Smooth muscle cell of trachea (primary cell): ENCODE data around the gene PRR7. TPM values are rescaled to one million over a fixed set of nuclear protein-coding genes. Genes with fewer than 3 reads are reported as not detected.

Experiments
- total RNA-seq: library from RNA; depleted of rRNA; stranded (reverse); fragments of >200 nt; gene quantifications from 2 replicates; pipeline ENCODE4 v1.2.1, GENCODE V29; 2014

PRR7 gene, protein sequence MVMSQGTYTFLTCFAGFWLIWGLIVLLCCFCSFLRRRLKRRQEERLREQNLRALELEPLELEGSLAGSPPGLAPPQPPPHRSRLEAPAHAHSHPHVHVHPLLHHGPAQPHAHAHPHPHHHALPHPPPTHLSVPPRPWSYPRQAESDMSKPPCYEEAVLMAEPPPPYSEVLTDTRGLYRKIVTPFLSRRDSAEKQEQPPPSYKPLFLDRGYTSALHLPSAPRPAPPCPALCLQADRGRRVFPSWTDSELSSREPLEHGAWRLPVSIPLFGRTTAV
- total RNA-seq: 2.9 and 12.4 TPM in 2 replicates

DNA sequence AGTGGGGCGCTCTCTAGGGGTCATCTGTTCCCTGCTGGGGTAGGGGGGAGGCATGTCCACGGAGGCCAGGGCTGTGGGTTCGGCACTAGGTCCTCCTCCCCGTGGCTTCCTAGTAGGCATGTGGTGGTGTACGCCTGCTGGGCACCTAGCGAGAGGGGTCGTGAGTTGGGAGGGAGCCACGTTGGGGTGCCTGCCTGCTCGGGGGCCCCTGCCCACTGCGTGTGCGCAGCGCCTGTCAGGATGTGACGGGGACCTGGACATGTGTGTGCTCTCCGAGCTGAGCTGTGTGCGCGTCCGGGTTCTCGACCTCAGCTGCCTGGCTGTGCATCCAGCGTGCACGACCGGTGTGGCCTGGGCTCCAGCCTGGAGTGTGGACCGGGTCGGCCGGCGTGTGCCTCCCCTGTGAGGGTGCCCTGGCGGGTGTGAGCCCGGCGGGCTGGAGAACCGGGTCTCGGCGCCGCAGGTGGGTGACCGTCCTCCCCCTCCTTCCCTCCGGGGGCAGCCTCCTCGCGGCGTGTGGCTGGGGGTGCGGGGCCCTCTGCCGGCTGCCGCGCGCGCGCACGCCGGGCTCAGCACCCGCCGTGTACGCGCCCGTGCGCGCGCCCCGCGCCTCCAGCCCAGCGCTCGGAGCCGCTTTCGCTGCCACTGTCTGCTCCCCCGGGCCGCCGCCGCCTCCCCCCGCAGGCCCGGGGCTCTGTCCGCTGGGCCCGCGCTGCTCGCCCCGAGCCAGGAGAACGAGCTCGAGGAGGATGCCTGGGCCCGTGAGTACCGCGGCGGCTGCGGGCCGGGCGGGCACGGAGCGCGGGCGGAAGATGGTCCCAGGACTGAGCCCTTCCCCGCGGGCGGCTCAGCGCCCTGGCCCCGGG is at the start of gene PRR7:
PRR7 (plus strand) TSS at position 615 of the 866 bp plus-strand sequence. CDS start 8,254 bp downstream, outside the sequence.

DNA sequence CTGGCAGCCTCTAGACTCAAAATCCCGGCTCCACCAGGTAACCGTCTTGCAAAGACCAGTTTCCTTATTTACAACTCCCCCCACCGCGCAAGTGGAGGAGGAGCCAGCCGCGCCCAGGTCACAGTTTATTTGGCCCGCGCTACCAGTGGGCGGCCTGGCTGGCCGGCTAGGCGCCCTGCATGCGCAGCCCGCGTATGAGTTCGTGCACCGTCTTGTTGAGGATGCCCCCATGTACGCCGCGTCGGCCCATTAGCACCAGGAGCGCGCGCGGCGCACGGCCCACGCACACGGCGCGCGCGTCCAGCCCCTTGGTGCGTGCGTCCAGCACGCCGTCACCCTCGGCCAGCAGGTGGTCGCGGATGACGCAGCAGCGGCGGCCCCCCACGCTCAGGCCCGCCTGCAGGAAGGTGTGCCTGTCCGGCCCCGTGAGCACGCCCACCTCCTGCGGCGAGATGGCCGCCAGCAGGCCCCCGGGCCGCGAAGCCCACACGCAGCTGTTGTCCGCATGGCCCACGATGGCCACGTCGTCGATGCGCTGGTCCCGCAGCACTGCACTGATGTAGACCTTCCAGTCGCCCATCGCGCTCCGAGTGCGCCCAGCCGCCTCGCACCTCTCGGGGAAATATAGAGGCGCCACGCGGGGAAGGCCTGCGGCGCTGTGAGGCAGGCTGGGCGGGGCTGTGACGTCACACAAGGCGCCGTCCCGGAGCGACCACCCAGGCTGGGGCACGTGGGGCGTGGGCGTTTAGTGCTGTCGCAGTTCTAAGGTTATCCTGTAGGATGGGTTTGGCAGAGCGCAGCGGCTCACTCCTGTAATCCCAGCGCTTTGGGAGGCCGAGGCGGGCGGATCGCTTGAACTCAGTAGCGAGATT is 46.4 kb upstream of the PRR7 start, which contains the start of gene PFN3:
PFN3 (minus strand) TSS at position 665 of the 872 bp plus-strand sequence; CDS start at position 580, 85 bp downstream.

DNA sequence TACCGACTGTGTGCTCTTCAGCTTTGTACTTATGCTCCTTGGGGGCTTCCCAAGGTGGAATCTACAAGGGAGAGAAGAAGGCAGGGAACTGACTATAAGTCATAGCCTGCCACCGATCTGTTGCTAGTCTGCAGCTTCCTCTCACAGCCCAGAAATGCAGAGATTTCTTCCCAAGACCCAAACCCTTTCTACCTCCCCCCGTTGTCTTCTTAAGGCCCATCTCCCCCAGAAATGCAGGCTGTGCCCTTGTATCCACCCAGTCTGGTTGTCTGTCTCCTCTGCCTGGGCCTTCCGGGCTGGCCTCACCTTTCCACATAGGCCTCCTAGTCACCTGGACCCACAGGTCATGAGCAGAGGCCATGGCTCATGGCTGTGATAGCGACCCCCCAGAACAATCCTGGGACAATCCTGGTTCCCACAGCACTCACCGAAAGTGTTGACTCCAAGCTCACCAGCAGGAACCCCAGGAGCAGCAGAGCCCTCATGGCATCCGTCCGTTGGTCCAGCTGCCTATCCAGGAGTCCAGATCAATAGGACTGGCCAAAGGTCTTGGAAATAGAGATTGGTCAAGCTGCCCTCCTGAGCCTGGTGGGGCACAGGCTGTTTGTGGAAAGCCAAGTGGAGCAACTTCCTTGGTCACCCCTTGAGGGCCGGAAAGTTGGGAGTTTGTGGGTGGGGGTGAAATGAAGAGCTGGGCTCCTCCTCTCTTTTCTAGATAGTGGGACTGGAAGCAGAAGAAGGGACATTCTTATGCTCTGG is 37.4 kb upstream of the PRR7 start, which contains the start of gene F12:
F12 (minus strand) TSS at position 522 of the 759 bp plus-strand sequence; CDS start at position 485, 37 bp downstream.

DNA sequence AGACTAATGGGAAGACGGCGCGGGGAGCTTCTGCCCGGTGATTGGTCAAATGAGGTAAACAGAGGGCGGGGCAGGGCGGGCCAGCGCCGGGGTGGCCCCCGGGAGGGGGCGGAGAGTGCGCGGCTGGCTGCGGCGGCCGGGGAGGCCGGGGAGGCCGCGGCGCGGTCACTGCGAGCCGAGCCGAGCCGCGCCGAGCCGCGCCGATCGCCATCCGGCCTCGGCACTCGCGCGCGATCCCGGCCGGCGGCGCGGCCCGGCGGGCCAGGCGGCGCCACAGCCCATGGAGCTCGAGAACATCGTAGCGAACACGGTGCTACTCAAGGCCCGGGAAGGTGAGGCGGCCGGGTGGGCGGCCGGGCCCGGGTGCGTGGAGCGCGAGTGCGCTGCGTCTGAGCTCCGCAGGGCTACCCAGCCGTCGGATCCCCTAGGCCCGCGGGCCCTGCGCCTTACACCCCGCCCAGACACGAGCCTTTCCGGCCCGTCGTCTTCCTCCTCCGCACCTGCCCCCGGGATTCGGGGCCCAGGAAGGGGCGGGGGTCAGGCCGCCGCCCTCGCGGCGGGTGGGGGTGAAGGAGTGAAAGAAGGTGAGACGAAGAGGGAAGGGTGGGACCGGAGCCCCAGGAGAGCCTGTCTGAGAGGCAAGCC is 19.9 kb upstream of the PRR7 start, which contains the start of gene GRK6:
GRK6 (plus strand) TSS at position 111 of the 645 bp plus-strand sequence; CDS start at position 281, 170 bp downstream.

DNA sequence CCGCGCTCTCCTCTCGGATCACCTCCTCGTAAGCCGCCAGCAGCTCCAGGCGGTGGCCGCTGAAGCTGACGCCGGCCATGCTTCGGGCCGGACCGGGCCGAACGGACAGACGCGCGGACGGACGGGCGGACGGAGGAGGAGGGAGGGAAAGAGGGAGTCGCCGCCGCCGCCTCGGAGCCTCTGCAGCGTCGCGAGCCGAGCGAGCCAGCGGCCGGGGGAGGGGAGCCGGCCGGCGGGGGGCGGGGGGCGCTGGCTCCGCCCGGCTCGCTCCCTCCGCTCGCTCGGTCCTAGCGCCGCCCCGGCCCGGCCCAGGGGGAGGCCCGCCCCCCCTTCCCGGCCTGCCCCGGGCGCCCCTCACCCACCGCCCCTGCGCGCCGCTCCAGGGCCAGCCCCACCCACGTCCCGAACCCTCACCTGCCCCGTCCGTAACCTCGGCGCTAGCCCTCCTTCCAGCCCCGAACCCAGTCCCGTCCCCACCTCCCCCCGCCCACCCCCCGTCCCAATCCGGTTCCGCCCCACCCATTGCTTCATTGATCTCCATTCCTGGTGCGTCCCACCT is 26.9 kb downstream of the PRR7 start, which contains the start of gene DBN1:
DBN1 (minus strand) TSS at position 192 of the 559 bp plus-strand sequence; CDS start at position 79, 113 bp downstream.

DNA sequence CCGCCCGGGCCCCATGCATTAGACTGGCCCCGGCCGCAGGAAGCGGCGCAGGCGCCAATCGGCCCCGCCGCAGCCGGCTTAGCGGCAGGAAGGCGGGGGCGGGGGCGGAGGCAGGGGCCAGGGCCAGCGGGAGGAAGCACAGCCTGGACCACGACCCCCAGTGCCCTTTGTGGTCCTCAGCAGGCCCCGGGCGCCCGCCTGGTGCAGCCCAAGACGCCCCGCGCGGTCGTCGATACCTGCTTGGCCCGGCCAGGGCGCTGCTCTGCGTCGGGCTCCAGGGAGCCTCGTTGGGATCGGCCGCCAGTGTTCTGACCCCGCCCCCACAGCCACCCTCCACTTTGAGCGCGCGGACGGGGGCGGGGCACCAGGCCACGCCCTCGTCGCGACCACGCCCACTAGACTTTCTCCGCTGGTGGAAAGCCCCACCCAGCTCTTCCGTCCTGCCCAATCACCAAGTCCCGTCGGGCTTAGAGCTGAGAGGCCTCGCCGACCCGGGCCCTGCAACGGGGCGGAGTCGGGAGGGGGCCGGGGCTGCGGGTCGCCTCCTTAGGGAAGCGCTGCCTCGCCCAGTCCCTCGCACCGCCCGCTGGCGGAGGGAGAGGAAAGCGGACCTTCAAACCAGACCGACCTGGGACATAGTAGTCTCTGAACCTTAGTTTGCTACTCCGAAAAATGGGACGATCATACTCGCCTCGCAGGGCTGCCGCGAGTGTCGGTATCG is 50.8 kb downstream of the PRR7 start, which contains the start of gene PDLIM7:
PDLIM7 (minus strand) TSS at position 313 of the 721 bp plus-strand sequence. CDS start 1,092 bp downstream, outside the sequence.

Other genes with a start within 250 kb of the PRR7 start
- gene RAB24, start 143.1 kb upstream of the PRR7 start, total RNA-seq: 15.4 and 33.4 TPM in 2 replicates
- 72.8 and 136 TPM in 2 replicates for gene PRELID1, start 143.0 kb upstream of the PRR7 start, total RNA-seq
- 3.0 and 30.5 TPM in 2 replicates for gene MXD3, start 134.9 kb upstream of the PRR7 start, total RNA-seq
- 418 and 537 TPM in 2 replicates for gene LMAN2, start 95.1 kb upstream of the PRR7 start, total RNA-seq
- 5.6 and 8.3 TPM in 2 replicates for gene RGS14, start 88.9 kb upstream of the PRR7 start, total RNA-seq
- gene SLC34A1, start 62.4 kb upstream of the PRR7 start, total RNA-seq: not detected in 2 replicates
- gene PFN3, start 46.2 kb upstream of the PRR7 start, total RNA-seq: not detected in 2 replicates
- gene F12, start 37.2 kb upstream of the PRR7 start, total RNA-seq: 0.17 TPM in 1 of 2 replicates, not detected in the other
- gene GRK6, start 20.1 kb upstream of the PRR7 start, total RNA-seq: 13.7 and 17.3 TPM in 2 replicates
- 125 and 183 TPM in 2 replicates for gene DBN1, start 26.8 kb downstream of the PRR7 start, total RNA-seq
- 79.7 and 108 TPM in 2 replicates for gene PDLIM7, start 50.8 kb downstream of the PRR7 start, total RNA-seq
- 1.8 and 2.0 TPM in 2 replicates for gene DOK3, start 63.0 kb downstream of the PRR7 start, total RNA-seq
- gene DDX41, start 70.1 kb downstream of the PRR7 start, total RNA-seq: 86.8 and 98.9 TPM in 2 replicates
- gene FAM193B, start 107.7 kb downstream of the PRR7 start, total RNA-seq: 25.7 and 41.7 TPM in 2 replicates
- gene TMED9, start 145.4 kb downstream of the PRR7 start, total RNA-seq: 163 and 218 TPM in 2 replicates
- gene B4GALT7, start 153.3 kb downstream of the PRR7 start, total RNA-seq: 33.0 and 52.1 TPM in 2 replicates